Pancreas (tissue), 10 donors: Measurements from ENCODE around the gene PHLDB1. TPM values are rescaled to one million over a fixed set of nuclear protein-coding genes. Genes with fewer than 3 reads are reported as not detected.
A peak's percentile ranks its signal among the peaks of the same experiment; 100 is the strongest.

Experiments used
- ATAC-seq, 4 donors: fragments of 200-7000 bp; cut with Tn5 transposase; one replicate each; pipeline versions ENCODE4 v1.8.0 to v1.9.1; 2020; ENCODE audit warnings: mild to moderate bottlenecking in 4 of 4, moderate library complexity in 4 of 4
- DNase-seq, 6 donors: peaks; one replicate each; pipeline ENCODE4 v3.0.0-alpha.2; 2020
- FAIRE-seq: peaks from 2 replicates; lab custom pipeline; 2012; peaks lifted over from hg19 to GRCh38; lab: Jason Lieb, UNC
- H3K27ac ChIP-seq, 4 donors: fragments of 200-600 bp; sonication (generic); 1 replicate in 3 of 4; 2 replicates in 1 of 4; pipeline versions ENCODE4 v1.5.0 to v1.8.0; 2020
- H3K27me3 ChIP-seq, 4 donors: fragments of 200-600 bp; one replicate each; pipeline ENCODE4 v1.8.0; 2021
- H3K36me3 ChIP-seq, 3 donors: fragments of 200-600 bp; sonication (generic) in 1 of 3; one replicate each; pipeline versions ENCODE4 v1.5.0 to v1.8.0; 2020 to 2021
- H3K4me1 ChIP-seq, 3 donors: fragments of 200-600 bp; one replicate each; pipeline ENCODE4 v1.8.0; 2021
- H3K4me3 ChIP-seq, 4 donors: fragments of 200-600 bp; sonication (generic) in 2 of 4; one replicate each; pipeline versions ENCODE4 v1.5.0 to v1.8.0; 2020 to 2021
- H3K9me3 ChIP-seq, 4 donors: fragments of 200-600 bp; one replicate each; pipeline ENCODE4 v1.8.0; 2021
- WGBS, 2 donors: extraction: QIAGEN DNeasy Blood & Tissue Kit; methylation state at CpG; one replicate each; pipeline ENCODE4 v1.1.7; 2013; 5-methylcytosine and 5-hydroxymethylcytosine counted together
- intact Hi-C, 3 donors: fragments of 100-400 bp; cut with DNase I; formaldehyde crosslinking; loops; one replicate each; pipeline versions ENCODE4 v1.11.1 to v1.14.2; 2022
- polyA plus RNA-seq, 2 donors: library from polyadenylated mRNA; stranded (reverse); fragments of 200-250 nt; gene quantifications; one replicate each; pipeline ENCODE4 v1.2.3, GENCODE V29; 2013
- total RNA-seq, 6 donors: library from RNA; stranded (reverse); fragmentation: NEBNext Ultra II Directional in 4 of 6; extraction: Animal tissue kit (Norgen Biotek cat#: 25700) in 4 of 6; gene quantifications; one replicate each; pipeline versions ENCODE4 v1.2.1 to v1.2.4, GENCODE V29; 2021 to 2023
- TF ChIP-seq, protein P1 (sequence below), 4 donors: fragments of 200-600 bp; sonication (generic) in 3 of 4; IDR thresholded peaks; one replicate each; pipeline versions ENCODE4 v1.5.0 to v1.8.0; 2021; ENCODE audit warnings: antibody characterized with exemption in 4 of 4
- donor health status: healthy with polysubstance abuse.
- donor health status: DM: no; HTN: no; CAD: no; lungs with moderate emphysema.
- donor health status: DM: no; HTN: no; CAD: no.
- donor health status: control.
- donor health status: control.
- donor health status: Bipolar disorder and iron deficiency.
- donor health status: DM: yes; HTN: yes; CAD: no.
- donor health status: DM: no; HTN: no; CAD: no.
- donor health status: DM: no; HTN: no; CAD: no.
- donor health status: DM: yes; HTN: yes; CAD: no.

The PHLDB1 gene
- total and polyA plus RNA-seq, 8 donors: 29.3 to 153 (median 48.0) TPM

DNA sequence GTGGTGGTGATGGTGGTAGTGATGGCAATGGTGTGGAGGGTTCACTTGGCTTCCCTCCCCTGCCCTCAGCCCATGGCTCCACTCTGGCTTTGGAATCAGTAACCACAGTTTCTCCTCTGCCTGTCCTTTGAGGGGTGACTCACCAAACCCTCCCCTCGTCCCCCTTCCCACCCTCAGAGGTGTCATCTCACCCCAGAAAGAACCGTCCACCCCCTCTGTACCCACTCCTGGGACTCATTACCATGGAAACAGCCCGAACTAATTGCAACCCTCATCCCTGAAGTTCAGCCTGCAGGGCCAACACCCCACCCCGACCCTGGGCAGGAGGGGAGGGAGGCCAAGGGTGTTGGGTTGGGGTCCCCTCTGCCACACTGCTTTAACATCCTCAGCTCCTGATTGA lies 26.6 kb downstream of the PHLDB1 start:
- Histone ChIP-seq H3K27me3 (no peaks in the 10 kb centered on the region), H3K4me3 (no peak overlapping the region), H3K36me3 (peaks cover 0 to 8% (median 0%) of the 10 kb centered on the region in 3 donors), H3K27ac (peak overlapping the region in 1 of 4 donors; percentile 71), H3K4me1 (peaks cover 7 to 15% (median 12%) of the 10 kb centered on the region in 3 donors), H3K9me3 (no peaks in the 10 kb centered on the region)
- no peak for DNase-seq
- 55 to 59% methylated on average over 4 of the region's 4 CpGs for WGBS, 2 donors
- FAIRE-seq: no peak
- intact Hi-C loops: no loop called here
- ATAC-seq: no peak
- TF ChIP-seq, protein P1, sequence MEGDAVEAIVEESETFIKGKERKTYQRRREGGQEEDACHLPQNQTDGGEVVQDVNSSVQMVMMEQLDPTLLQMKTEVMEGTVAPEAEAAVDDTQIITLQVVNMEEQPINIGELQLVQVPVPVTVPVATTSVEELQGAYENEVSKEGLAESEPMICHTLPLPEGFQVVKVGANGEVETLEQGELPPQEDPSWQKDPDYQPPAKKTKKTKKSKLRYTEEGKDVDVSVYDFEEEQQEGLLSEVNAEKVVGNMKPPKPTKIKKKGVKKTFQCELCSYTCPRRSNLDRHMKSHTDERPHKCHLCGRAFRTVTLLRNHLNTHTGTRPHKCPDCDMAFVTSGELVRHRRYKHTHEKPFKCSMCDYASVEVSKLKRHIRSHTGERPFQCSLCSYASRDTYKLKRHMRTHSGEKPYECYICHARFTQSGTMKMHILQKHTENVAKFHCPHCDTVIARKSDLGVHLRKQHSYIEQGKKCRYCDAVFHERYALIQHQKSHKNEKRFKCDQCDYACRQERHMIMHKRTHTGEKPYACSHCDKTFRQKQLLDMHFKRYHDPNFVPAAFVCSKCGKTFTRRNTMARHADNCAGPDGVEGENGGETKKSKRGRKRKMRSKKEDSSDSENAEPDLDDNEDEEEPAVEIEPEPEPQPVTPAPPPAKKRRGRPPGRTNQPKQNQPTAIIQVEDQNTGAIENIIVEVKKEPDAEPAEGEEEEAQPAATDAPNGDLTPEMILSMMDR (IDR thresholded peaks at IDR 0.05): no peak

DNA sequence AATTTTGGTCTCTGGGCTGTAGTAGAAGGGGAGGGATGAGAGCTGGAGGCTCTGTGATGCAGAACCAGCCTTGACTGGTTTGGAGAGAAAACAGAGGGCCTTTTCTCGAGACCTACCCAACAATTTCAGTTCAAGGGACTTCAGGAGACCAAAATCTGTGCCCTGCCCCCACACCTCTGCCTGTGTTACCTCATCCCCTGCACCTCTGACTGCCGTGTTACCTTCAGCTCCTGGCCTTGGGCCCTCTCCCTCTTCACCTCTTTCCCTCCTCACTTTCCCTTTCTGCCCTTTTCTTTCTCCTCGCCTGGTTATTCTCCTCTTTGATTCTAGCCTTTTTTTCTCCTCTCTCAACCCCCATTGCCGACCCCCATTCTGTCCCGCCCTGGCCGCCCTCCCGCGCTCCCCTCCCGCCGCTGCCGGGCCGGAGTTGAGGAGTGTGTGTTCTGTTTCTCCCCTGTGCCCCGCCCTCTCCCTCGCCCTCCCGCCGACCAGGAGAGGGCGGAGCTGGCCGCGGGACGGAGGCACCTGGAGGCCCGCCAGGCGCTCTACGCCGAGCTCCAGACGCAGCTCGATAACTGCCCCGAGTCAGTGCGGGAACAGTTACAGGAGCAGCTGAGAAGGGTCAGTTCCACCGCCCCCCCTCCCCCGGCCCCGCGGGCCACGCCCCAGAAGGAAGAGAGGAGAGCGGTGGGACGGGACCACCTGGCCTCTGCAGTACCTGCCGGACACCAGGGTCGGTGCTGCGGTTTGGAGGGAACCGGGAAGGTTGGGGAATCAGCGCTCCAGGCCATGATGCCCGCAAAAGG lies 27.2 kb downstream of the PHLDB1 start:
- Histone ChIP-seq H3K4me1 (peaks cover 7 to 15% (median 12%) of the 10 kb centered on the region in 3 donors), H3K4me3 (peak overlapping the region in 3 of 4 donors; percentile 7 to 42 (median 29)), H3K27ac (peak overlapping the region; percentile 28 to 71 (median 56)), H3K9me3 (no peaks in the 10 kb centered on the region), H3K27me3 (no peaks in the 10 kb centered on the region), H3K36me3 (peaks cover 0 to 8% (median 0%) of the 10 kb centered on the region in 3 donors)
- 6 to 8% methylated on average over 37 to 41 of the region's 41 CpGs for WGBS, 2 donors
- DNase-seq: peak; percentile 84 to 96 (median 92)
- intact Hi-C loops: no loop called here
- ATAC-seq: peak; percentile 94 to 96 (median 95)
- no peak for FAIRE-seq
- TF ChIP-seq, protein P1 (IDR thresholded peaks at IDR 0.05): no peak

DNA sequence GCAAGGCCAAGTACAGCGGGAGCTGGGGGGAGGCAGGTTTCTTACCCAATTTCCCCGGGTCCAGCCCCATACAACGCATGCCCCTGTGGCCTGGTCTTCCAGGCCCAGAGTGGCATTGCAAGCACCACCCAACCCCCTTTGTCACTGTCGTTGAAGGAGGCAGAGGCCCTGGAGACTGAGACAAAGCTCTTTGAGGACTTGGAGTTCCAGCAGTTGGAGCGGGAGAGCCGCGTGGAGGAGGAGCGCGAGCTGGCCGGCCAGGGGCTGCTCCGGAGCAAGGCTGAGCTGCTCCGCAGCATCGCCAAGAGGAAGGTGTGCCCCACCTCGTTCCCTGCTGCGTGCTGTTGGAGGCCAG lies 27.8 kb downstream of the PHLDB1 start:
- intact Hi-C loops: no loop called here
- peaks cover 7 to 15% (median 12%) of the 10 kb centered on the region in 3 donors for H3K4me1 ChIP-seq
- H3K27me3 ChIP-seq: no peaks in the 10 kb centered on the region
- H3K36me3 ChIP-seq: peaks cover 0 to 8% (median 0%) of the 10 kb centered on the region in 3 donors
- TF ChIP-seq, protein P1 (IDR thresholded peaks at IDR 0.05): no peak
- peak overlapping the region in 3 of 4 donors; percentile 7 to 42 (median 29) for H3K4me3 ChIP-seq
- H3K27ac ChIP-seq: peak overlapping the region; percentile 28 to 71 (median 56)
- DNase-seq (no peak), ATAC-seq (peak; percentile 36 to 63 (median 52)), FAIRE-seq (no peak)
- WGBS, 2 donors: 19 to 29% methylated on average over 15 of the region's 15 CpGs
- no peaks in the 10 kb centered on the region for H3K9me3 ChIP-seq

DNA sequence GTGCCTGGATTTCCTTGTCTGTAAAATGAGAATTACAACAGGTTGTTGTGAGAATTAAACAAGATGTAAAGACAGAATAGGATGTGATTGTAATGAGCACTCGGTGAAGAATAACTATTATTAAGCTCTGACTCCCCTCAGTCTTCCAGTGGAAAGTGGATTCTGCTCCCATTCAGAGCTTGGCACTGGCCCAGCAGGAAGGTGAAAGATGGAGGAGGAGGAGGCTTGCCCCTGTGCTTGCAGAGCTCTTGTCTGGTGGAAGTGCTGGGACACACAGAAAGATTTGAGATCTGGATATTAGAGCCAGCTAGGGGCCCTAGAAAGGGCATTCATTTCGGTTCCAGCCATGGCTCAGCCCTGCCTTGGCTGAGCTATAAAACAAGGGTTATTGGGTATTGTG lies 28.2 kb downstream of the PHLDB1 start:
- TF ChIP-seq, protein P1 (IDR thresholded peaks at IDR 0.05): no peak
- Histone ChIP-seq H3K27ac (peak overlapping the region in 1 of 4 donors; percentile 48), H3K36me3 (peaks cover 0 to 8% (median 0%) of the 10 kb centered on the region in 3 donors), H3K4me1 (peaks cover 7 to 17% (median 12%) of the 10 kb centered on the region in 3 donors), H3K9me3 (no peaks in the 10 kb centered on the region), H3K4me3 (peak overlapping the region in 1 of 4 donors; percentile 42), H3K27me3 (no peaks in the 10 kb centered on the region)
- 71 to 75% methylated on average over 2 of the region's 2 CpGs for WGBS, 2 donors
- DNase-seq (no peak), ATAC-seq (no peak), FAIRE-seq (no peak)
- intact Hi-C loops: no loop called here
